ENCODE results near the gene CEP164.

Gene CEP164

DNA sequence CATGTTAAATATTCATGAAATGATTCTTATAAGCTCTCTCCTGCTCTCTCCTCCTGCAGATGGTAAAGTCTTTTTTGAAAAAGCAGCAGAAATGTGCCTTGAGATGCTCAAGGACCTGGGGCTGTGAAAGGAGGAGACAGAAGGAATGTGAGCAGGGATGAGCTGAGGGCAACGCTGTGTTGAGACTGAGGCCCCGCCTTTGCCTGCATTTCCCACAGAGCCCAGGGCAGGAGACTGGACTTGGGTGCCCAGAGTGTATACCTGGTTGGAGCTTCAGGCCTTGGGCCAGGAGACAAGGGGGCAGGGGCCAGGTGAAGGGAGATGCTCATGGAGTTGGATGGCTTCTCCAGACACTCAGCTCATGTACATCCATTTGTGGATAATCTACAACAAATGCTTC lies 39.2 kb downstream of the CEP164 start:
- DNase-seq (ENCODE audit: low spot score): no peak

DNA sequence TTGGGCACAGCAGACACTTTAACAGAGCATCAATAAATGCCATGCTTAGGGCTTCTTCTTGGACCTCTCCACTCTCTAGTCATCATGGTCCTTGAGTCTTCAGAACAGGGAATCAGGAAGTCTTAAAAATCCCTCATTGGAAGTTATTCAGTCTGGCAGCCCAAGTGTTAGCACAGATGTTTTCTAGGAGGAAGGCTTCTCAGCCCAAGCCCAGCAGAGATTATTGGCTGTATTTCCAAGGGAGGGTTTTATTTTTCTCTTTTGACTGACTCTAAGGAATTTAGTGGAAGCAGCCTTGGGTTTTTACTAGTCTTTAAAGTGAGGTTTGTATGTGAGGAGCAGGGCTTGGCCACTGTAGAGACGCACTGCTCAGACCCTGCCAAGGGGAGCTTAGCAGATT lies 41.9 kb downstream of the CEP164 start:
- no peak for DNase-seq (ENCODE audit: low spot score)

DNA sequence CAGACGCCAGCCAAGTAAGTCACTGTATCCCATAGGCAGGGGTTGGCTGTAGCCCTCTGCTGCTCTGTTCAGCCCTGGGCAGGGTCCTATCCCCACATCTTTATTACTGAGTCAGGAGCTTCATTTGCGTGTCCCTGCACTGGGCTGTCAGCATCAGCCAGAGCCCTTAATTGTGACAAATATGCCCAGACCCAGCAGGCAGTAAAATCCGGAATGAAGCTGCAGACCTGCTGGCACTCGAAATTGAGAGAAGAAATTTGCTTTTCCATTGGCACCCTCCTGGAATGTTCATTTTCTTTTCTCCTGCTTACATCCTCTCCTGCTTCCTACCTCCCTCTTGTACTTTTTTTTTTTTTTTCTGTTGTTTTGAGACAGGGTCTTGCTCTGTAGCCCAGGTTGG lies 43.8 kb downstream of the CEP164 start:
- no peak for DNase-seq (ENCODE audit: low spot score)

DNA sequence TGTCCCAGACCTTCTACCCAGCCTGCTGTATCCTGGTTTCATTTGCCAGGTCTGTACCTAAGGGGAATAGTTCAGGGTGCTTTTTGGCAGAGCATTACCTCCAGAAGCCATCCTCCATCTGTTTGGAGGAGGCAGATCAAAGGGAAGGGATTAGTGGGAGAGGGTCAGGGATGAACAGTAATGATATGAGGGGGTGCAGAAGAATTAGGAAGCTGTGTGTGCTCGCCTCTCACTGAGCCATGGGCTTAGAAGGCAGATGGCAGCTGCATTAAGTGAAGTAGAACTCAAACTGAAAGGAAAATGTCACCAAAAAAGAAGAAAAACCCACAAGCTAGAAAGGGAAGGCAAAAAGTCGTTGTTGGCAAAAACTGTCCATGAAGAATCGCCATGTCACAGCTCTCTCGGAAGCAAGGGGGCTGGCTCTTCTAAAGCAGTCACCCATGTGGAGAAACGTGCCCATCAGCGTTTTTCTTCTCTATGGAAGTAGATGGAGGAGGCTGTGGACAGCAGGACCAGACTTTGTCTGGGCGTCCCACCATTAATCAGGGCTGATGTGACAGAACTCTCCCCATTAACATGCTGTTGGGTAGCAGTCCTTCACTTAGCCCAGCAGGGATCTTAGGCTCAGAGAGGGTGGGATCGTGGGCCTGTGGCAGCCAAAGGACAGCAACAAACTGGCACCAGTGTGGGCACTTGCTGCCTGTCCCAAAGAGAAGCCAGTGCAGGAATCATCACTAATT lies 46.8 kb downstream of the CEP164 start:
- DNase-seq (ENCODE audit: low spot score): no peak

DNA sequence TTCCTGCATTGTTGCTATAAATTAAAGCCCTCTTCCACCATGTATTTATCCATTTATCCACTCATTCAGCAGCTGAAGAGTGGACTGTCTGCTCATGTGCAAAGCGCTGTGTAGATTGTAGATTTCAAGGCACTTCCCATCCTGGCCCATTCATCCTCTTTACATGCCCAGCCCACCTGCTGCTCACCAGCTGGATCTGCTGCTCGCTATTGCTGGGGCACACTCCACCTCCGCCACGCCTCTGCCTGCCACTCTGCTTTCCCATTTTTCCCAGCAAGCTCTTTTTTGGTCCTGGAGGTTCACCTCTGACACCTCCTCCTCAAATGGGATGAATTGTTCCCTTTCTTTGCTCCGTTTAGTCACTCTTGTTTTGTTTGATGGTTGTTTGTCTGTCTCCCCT lies 48.3 kb downstream of the CEP164 start:
- DNase-seq (ENCODE audit: low spot score): no peak

DNA sequence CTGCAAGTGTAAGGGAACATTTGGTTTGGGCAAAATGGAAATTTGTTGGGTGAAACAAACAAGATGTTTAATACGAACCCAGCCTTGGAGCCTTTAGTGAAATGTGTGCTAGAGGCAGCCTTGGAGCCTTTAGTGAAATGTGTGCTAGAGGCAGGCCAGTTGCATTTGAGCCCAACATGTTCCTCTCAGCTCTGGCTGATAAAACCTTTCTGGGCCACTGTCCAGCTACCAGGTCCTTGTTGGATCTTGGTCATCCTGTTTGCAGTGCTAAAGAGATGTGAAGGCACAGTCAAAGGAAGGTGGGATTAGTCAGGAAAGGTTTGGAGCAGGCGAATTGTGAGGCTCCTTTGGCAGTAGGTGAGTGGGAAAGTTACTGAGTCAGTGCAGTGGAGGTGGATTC lies 48.9 kb downstream of the CEP164 start:
- no peak for DNase-seq (ENCODE audit: low spot score)

DNA sequence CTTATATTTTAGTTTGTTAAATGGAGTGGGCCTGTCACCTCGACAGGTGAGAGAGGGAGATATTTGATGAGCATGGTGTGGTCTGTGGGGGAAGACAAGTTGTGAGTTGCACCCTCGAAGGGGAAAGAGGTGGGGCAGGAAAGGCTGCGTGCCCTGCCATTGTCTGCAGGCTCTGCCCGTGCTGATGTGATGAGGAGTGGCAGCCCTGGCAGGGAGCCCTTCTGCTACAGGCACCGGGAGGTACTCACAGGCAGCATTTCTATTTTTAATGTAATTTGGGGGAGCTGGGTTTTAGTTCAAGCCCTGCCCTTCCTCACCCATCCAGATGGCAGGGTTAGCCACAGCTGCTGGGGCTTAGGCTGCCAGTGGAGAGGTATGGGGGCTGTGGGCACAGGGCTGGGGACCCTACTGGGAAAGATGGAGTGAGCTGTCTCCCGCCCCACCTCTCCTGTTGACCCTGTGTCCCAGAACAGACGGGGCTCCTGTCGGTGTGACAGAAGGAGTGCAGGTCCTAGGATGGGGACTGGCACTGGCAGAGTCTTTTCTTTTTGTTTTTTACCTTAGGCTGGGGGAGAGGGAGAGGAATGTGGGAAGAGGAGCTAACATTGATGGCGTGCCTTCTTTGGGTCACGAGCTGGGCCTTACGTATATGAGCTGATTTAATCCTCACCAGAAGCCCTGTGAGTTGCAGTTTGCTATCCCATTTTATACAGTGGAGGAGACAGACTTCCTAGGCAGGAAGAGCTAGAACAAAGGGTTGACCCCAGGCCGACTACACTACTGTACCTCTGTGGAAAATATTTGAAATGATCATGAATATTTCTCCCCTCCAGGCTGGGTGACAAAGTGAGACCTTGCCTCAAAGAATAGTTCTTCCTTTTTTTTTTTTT lies 51.6 kb downstream of the CEP164 start:
- DNase-seq (ENCODE audit: low spot score): peak; percentile 77

DNA sequence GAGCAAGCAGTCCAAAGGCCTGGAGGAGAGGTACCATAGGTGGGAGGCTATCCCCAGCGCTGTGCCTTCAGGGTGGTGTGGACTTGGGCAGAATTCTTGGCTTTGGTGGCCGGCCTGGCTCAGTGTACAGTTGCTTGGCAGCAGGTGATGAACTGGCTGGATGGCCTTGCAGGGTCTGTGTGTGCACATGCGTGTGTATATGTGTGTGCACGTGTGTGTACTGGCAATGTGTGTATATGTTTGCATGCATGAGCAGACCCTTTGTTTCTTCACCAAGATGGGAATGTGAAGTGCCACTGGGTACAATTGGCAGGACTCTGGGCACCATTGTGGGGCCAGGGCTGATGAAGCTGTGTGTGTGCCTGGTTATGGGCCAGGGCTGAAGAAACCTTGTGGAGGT lies 53.0 kb downstream of the CEP164 start:
- no peak for DNase-seq (ENCODE audit: low spot score)

DNA sequence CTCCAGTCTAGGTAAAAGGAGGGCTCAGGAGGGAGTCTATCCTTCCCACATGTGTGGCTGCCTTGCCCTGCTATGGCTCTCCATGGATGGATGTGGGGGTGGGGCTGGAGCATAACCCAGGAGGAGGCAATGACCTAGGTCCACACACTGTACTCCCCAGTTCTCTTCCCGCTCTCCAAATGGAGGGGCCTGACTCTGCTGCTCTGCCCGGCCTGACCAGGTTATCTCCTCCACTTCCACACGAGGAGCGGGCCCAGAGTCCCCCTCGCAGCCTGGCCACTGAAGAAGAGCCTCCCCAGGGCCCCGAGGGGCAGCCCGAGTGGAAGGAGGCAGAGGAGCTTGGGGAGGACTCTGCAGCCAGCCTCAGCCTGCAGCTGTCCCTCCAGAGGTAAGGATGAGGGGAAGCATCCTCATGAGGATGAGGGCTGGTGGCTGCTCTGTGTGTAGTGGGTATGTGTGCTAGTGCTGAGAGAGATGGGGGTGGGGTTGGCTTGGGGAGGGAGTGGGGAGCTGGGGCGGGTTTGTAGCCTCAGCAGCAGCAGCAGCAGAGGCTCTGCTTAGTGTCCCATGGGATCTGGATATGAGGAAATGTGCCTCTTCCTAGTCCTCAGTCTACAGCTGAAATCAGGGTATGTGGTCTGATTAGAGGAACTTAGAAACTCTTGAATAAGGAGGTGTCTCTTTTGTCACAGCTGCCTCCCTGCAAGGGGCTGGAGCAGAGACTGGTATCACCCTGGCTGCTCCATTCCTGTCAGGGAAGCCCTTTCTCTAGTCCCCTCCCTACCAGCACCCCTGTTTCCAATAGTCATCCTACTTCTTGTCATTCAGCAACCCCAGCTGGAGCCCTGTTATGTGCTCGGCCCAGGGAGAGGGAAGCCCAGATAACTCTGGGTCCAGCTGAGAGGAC lies 54.1 kb downstream of the CEP164 start:
- DNase-seq (ENCODE audit: low spot score): no peak

DNA sequence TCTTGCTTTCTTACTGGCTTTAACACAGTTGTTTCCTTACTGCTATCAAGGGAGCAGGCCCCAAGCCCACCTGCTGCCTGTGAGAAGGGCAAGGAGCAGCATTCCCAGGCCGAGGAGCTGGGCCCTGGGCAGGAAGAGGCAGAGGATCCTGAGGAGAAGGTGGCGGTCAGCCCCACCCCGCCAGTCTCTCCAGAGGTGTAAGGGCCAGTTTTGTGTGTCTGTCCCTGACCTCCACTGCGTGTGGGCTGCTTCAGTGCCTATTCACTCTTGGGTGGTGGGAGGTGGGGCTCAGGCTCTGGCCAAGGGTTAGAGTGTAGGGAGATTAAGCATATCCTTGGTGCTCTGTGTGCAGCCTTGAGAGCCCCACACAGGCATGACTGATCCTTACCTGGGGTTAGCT lies 55.1 kb downstream of the CEP164 start:
- DNase-seq (ENCODE audit: low spot score): no peak

DNA sequence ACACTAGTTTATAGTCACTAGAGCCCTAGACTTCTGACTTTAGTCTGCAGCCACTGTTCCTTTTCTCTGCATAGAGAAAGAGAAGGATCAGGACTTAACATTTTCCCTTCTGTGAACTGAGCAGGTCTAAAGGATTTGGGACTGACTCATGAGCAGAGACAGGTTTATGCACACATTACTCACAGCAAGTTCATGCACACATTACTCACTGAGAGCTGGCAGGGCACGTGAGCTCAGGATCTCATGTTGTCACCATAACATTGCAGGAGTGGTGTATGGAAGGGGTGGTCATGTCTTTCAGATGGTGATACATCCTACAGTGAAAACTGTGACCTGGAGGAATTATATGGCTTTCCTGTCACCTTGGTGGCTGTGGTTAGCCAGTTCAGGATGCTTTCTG lies 56.4 kb downstream of the CEP164 start:
- peak; percentile 84 for DNase-seq (ENCODE audit: low spot score)

DNA sequence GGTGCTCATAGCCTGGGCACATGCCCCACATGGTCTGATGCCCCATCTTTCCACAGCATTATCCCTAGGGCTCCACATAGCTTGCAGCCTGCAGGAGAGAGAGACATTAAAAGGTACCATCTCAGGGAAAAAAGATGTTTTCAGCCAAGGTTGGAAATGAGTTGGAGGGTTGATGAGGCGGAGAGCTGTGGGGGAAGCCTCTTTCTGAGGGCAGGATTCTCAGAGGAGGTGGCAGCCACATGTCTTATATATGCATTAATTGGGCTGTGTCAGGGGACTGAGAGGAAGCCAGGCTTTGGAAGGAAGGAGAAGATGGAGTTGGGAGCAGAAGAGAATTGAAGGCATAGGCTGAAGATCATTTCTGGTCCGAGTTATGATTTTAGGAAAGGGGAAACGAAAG lies 57.8 kb downstream of the CEP164 start:
- DNase-seq (ENCODE audit: low spot score): no peak

DNA sequence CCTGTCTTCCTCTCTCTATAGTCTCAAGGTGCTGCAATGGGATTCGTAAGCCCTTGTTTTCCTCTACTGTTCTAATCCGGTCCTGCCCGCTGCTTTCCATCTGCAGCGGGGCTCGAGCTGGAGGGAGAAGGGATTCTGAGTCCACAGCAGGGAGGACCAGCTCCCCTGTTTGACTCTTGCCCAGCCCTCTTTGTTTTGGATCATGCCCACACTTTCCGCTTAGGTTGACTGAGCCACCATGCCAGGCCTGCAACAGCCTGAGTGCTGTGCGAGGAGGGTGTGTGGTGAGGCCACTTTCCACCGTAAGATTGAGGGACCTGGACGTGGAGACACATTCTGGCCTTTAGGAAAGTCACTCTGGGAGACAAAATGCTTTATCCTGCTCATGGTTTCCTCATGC lies 58.3 kb downstream of the CEP164 start:
- DNase-seq (ENCODE audit: low spot score): no peak

DNA sequence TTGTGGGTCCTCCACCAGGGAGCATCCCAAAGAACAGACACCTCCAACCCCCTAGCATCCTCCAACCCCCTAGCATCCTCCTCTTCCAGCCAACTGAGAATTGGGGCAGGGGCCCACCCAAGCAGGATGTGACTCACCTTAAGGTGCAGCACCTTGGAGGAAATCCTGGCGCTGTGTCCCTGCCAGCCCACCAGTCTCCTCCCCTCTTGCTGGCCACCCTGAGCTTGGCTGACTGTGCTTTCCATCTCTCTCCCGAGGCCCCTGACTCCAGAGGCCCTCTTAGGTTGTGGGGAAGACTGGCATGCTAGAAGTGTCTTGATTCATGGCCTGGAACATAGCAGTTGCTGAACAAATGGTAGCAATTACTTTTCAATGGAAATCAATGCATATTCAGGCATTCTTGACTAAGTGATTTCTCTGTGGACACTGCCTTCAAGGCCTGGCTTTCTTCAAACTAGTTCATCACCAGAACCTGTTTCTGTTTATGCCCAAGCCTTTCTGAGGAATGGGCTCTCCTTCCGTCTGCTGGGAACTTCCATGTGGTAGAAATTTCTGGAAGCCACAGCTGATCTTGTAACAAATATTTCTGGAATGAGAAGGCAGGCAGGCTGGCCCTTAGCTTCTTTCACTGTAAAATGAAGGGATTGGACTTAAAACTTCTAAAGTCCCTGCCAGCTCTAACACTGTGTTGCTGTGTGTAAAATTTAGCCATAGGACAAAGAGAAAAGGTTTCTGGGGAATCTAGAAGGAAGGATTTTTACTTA lies 60.5 kb downstream of the CEP164 start:
- DNase-seq (ENCODE audit: low spot score): no peak

DNA sequence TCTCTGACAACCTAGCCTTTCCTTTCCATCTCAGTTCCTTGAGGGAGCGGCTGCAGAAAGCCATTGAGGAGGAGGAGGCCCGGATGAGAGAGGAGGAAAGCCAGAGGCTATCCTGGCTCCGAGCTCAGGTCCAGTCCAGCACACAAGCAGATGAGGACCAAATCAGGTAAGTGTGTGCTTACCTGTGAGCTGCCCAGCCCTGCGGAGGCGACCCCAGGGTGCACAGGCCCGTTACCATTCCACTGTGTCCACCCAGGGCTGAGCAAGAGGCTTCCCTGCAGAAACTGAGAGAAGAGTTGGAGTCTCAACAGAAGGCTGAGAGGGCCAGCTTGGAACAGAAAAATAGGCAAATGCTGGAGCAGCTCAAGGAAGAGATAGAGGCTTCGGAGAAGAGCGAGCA lies 63.1 kb downstream of the CEP164 start:
- DNase-seq (ENCODE audit: low spot score): no peak

DNA sequence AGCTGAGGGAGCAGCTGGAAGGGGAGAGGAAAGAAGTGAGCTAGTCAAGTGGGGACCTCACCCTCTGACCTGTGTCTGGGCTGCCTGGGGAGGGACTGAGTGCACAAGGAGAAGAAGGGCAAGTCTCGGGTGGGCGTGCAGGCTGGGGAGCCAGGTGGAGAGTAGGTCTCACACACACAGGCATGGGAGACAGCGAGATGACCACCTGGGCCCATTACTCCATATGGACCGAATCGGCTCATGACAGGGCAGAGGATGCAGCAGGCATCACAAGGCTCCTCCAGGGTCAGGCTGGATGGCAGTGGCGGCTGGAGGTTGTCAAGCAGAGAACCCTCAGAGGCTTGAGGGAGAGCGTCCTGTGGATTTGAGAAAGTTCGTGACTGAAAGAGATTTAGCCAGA lies 63.5 kb downstream of the CEP164 start:
- DNase-seq (ENCODE audit: low spot score): no peak

DNA sequence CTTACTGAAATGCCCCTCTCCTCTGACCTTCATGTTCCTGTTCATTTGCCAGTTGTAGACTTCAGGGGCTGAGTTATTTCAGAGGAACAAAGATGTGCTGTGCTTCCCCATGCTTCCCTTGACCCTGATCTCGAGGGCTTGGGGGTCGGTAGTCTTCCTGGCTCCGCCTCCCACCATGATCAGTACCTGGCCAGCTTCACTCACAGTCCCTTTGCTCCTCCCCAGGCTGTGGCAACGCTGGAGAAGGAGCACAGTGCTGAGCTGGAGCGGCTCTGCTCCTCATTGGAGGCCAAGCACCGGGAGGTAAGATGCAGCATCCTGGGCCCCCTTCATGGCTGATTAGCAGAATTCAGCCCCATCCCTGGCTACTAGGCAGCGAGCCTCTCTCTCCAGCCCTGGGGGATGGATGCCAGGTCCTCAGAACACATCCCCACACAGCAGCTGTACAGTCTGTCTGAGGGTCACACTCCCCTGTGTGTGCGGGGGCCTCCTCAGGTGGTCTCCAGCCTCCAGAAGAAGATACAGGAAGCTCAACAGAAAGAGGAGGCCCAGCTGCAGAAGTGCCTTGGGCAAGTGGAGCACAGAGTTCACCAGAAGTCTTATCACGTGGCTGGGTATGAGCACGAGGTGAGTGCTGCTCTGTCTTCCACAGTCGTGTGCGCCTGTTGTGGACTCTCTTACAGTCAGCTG lies 64.5 kb downstream of the CEP164 start:
- DNase-seq (ENCODE audit: low spot score): no peak

DNA sequence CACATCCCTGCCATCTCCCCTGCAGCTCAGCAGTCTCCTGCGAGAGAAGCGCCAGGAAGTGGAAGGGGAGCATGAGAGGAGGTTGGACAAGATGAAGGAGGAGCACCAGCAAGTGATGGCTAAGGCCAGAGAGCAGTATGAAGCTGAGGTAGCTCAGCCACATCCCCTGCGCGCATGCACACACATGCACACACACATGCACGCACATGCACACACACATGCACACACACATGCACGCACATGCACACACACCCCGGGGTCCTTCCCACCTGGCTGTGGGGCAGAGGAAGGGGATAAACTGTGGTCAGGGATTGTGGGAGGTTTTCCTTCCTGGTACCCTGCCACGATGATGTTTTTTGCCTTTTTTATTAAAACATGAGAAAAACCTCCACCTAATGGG lies 65.3 kb downstream of the CEP164 start:
- no peak for DNase-seq (ENCODE audit: low spot score)

DNA sequence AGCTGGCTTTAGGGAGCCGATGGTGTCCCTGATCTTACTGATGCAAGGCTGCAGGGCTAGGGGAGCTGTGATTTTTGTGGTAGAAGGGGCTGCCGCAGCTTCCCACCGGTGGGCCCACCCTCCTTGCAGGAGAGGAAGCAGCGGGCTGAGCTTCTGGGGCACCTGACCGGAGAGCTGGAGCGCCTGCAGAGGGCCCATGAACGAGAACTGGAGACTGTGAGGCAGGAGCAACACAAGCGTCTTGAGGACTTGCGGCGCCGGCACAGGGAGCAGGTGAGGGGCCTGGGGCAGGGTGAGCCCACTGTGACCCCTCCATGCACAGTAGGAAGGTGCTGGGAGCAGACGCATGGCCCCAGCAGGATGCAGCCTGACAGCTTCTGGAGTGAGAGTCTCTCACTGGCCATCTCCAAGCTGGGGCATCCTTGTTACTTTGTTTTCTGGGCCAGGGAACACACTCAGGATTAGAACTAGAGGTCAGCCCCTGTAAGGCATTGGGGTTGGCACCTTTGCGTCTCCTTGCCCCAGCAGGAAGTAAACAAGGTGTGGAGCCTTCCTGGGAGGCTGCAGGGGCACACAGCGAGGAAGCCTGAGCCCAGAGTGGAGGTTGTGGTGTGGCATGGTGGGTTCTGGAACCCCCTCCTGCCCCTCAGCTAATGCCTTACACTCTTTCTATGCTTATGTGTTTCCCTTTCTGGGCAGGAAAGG lies 66.7 kb downstream of the CEP164 start:
- no peak for DNase-seq (ENCODE audit: low spot score)

DNA sequence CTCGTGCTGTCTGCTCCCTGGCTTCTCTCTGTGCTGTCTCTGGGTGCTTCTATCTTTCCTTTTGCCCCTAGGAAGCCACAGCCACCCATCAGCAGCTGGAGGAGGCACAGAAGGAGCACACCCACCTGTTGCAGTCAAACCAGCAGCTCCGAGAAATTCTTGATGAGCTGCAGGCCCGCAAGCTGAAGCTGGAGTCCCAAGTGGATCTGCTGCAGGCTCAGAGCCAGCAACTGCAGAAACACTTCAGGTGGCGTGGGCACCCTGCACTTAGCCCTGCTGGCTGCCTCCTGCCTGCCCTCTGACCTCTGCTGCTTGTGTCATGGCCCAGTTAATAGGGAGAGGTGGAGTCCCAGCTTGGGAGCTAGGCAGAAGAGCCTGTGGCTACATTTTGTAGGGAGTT lies 67.8 kb downstream of the CEP164 start:
- DNase-seq (ENCODE audit: low spot score): no peak

DNA sequence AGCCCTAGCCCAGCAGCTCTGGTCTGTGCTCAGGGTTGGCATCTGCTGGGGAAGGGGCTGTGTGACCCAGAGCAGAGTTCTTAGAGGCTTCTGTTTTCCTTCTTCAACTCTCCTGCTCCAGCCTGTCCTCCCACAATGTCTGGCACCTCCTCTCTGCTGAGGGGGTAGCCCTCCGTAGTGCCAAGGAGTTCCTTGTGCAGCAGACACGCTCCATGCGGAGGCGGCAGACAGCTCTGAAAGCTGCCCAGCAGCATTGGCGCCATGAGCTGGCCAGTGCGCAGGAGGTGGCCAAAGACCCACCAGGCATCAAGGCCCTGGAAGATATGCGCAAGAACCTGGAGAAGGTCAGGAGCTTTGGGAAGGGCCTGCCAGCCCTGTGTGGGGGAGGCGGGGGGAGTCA lies 69.3 kb downstream of the CEP164 start:
- no peak for DNase-seq (ENCODE audit: low spot score)

All from kidney capillary endothelial cell (primary cell).